Ishikawa (cell line): ENCODE data around the gene NSUN6.

Experiments used
- CEBPB ChIP-seq: IDR thresholded peaks from 2 replicates; pipeline ENCODE4 v1.6.1; 2012
- CREB1 ChIP-seq: IDR thresholded peaks from 2 replicates; pipeline ENCODE4 v1.6.1; 2012; ENCODE audit warnings: low read depth
- EGR1 ChIP-seq: IDR thresholded peaks from 2 replicates; pipeline ENCODE4 v1.6.1; 2012
- TAF1 ChIP-seq: IDR thresholded peaks from 2 replicates; pipeline ENCODE4 v1.6.1; 2012; ENCODE audit warnings: low read depth, mild to moderate bottlenecking
- TCF12 ChIP-seq: IDR thresholded peaks from 2 replicates; pipeline ENCODE4 v1.6.1; 2012; ENCODE audit warnings: low read depth
- TEAD4 ChIP-seq: IDR thresholded peaks from 2 replicates; pipeline ENCODE4 v1.6.1; 2012
- TF ChIP-seq, protein P1 (sequence below): IDR thresholded peaks from 2 replicates; pipeline ENCODE4 v1.6.1; 2012

DNA sequence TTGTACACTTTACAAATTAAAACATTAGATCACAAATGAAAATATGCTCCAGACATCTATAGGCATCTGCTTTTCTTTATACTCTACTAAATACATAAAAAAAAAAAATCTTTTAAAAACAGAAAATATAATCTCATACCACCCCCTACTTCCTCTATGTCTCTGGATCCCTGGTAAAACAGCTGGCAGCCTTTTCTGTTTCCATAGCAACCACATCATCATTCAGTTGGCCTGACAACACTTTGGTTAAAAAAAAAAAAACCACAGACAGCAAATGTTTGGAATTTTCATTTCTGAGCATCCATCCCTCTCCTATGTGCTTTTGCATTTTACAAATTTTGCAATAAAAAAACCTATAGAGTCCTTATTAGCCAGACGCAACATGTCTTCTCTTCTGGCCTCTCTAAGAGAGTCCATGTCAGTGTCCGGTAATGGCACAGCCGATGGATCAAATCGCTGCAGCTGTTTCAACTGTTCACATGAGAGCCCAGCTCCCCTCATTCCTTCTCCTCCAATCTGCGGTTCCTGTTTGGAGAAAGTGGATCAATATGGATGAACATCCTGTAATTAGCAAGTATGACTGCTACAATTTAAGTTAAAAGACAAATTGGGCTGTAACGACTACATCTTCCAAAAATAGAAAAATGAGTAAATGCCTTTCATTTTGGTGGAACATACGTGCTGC lies 105.6 kb downstream of the NSUN6 start:
- TF ChIP-seq EGR1: no peak
- no peak for TF ChIP-seq TAF1
- TF ChIP-seq TCF12: no peak
- TF ChIP-seq CEBPB: no peak
- TF ChIP-seq, protein P1, sequence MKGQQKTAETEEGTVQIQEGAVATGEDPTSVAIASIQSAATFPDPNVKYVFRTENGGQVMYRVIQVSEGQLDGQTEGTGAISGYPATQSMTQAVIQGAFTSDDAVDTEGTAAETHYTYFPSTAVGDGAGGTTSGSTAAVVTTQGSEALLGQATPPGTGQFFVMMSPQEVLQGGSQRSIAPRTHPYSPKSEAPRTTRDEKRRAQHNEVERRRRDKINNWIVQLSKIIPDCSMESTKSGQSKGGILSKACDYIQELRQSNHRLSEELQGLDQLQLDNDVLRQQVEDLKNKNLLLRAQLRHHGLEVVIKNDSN: no peak
- no peak for TF ChIP-seq TEAD4
- no peak for TF ChIP-seq CREB1
